ENCODE data around the gene GRID2IP. TPM values are rescaled to one million over a fixed set of nuclear protein-coding genes. Genes with fewer than 3 reads are reported as not detected.

Gene GRID2IP
- total RNA-seq, 1 donor from 2014 or later = 1.5 TPM

DNA sequence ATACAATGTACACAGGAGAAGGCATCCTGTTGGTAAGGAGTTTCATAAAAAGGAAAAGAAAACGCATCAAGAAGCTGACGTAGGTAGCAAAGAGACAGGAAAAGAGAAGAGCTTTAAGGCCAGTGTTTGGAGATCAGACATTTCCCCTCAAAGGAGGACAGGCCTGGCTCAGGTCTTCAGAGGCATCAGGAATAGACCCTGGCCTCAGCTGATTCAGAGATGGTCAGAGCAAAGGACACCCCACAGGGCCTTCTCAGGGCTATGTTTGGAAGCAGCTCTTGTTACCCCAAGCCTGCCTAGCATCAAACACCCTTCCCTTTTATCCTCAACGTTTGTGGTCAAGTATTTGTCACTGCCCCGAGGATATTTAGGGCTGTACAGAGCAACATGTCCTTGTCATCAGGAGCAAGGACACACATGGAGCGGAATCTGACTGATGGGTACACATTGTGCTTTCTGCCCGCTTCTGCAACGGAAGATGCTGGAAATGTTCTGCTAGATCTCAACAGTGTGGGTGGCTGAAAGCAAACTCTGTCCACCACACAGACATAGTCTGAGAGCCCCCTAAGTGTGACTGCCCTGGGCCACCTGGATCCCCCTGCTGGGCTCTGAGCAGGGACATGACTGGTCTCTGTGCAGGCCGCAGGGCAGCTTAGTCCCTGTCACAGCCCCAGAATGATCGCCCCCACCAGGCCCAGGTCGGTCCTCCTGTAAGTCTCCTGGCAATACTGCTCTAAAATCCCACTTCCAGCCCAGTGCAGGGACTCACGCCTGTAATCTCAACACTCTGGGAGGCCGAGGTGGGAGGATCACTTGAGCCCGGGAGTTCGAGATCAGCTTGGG, 25.0 kb upstream of the GRID2IP start:
- peak overlapping the region; percentile 71 for H3K27ac Mint-ChIP-seq
- no peak for DNase-seq (ENCODE audit: low spot score in 2 of 2, unreplicated experiment in 2 of 2)
- peaks cover 5% of the 10 kb centered on the region for H3K4me1 Mint-ChIP-seq
- peaks cover 4% of the 10 kb centered on the region for H3K27me3 Mint-ChIP-seq (ENCODE audit: low read depth)
- H3K4me3 Mint-ChIP-seq = peak overlapping the region; percentile 62
- TF ChIP-seq, protein P1, sequence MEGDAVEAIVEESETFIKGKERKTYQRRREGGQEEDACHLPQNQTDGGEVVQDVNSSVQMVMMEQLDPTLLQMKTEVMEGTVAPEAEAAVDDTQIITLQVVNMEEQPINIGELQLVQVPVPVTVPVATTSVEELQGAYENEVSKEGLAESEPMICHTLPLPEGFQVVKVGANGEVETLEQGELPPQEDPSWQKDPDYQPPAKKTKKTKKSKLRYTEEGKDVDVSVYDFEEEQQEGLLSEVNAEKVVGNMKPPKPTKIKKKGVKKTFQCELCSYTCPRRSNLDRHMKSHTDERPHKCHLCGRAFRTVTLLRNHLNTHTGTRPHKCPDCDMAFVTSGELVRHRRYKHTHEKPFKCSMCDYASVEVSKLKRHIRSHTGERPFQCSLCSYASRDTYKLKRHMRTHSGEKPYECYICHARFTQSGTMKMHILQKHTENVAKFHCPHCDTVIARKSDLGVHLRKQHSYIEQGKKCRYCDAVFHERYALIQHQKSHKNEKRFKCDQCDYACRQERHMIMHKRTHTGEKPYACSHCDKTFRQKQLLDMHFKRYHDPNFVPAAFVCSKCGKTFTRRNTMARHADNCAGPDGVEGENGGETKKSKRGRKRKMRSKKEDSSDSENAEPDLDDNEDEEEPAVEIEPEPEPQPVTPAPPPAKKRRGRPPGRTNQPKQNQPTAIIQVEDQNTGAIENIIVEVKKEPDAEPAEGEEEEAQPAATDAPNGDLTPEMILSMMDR (IDR thresholded peaks at IDR 0.05; ENCODE audit: unreplicated experiment) = no peak
- H3K9me3 Mint-ChIP-seq = no peaks in the 10 kb centered on the region
- H3K36me3 Mint-ChIP-seq = peaks cover 13% of the 10 kb centered on the region

DNA sequence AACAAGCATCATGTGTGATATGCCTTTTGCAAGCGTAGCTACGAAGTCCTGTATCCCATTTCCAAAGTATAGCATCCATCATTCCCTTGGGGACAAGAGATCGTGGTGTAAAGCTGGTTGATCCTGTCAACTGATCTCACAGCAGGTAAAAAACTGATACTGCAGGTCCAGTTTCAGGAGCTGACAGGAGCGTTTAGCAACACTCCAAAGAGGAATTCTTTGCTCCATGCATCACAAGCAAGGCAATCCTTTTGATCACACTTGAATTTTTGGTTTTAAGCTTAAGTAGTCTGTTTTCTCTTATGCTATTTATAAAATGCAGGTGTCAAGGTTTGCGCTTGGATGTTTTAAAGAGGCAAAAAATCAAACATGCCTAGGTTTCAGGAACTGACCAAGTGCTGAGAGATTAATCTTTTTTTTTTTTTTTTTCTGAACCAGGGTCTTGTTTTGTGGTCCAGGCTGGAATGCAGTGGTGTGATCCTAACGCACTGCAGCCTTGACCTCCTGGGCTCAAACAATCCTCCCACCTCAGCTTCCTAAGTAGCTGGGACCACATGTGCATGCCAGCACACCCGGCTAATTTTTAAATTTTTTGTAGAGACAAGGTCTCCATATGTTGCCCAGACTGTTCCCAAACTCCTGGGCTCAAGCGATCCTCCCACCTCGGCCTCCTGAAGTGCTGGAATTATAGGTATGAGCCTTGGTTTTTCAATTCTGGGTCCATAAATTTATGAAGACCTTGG, 24.2 kb upstream of the GRID2IP start:
- H3K4me3 Mint-ChIP-seq = peak overlapping the region; percentile 62

DNA sequence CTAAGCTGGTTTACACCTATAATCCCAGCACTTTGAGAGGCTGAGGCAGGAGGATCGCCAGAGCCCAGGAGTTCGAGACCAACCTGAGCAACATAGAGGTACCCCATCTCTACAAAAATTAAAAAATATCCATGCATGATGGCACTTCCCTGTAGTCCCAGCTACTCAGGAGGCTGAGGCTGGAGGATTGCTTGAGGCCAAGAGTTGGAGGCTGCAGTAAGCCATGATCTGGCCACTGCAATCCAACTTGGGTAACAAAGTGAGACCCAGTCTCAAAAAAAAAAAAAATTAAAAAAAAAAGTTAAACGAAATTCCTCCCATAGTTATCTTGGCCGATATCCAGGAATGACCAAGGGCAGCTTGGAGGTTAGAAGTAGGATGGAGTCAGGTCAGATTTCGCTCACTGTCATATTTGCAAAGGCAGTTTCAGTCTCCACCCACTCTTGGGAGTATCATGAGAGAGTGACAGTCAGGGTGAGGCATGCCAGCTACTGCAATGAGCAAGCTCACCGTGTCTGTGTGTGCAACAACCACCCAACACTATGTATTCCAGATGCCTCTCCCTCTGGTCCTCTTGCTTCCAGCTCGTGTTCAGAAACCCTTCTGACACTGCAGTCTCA, 20.0 kb upstream of the GRID2IP start:
- no peak overlapping the region for H3K27ac Mint-ChIP-seq
- H3K4me1 Mint-ChIP-seq = no peaks in the 10 kb centered on the region
- no peak for DNase-seq (ENCODE audit: low spot score in 2 of 2, unreplicated experiment in 2 of 2)
- TF ChIP-seq, protein P1 (IDR thresholded peaks at IDR 0.05; ENCODE audit: unreplicated experiment) = no peak
- H3K9me3 Mint-ChIP-seq = no peaks in the 10 kb centered on the region
- no peak overlapping the region for H3K4me3 Mint-ChIP-seq
- H3K36me3 Mint-ChIP-seq = no peaks in the 10 kb centered on the region
- peaks cover 4% of the 10 kb centered on the region for H3K27me3 Mint-ChIP-seq (ENCODE audit: low read depth)

More for the DNA sequence above, 24.2 kb upstream of the GRID2IP start:
- TF ChIP-seq, protein P1 (IDR thresholded peaks at IDR 0.05; ENCODE audit: unreplicated experiment) = no peak
- Mint-ChIP-seq H3K27ac (peak overlapping the region; percentile 71), H3K4me1 (peaks cover 5% of the 10 kb centered on the region), H3K36me3 (peaks cover 6% of the 10 kb centered on the region), H3K27me3 (ENCODE audit: low read depth) (peaks cover 4% of the 10 kb centered on the region), H3K9me3 (no peaks in the 10 kb centered on the region)
- no peak for DNase-seq (ENCODE audit: low spot score in 2 of 2, unreplicated experiment in 2 of 2)

DNA sequence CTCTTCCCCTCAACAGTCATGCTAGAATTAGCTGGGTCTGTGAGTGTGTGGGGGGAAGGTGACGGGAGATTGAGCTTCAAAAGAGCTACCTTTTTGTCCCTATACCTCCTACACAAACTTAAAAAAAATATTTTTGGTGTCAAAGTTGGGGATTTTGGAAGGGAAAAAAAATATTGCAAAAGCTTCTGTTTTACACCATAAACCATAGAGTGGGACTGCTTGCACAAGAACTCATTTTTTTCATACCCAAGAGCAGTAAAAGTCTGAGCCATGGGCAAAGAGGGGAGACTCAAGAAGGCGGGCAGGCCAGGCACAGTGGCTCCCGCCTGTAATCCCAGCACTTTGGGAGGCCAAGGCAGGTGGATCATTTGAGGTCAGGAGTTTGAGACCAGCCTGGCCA, 16.6 kb upstream of the GRID2IP start:
- H3K36me3 Mint-ChIP-seq = no peaks in the 10 kb centered on the region
- H3K9me3 Mint-ChIP-seq = no peaks in the 10 kb centered on the region
- no peak overlapping the region for H3K4me3 Mint-ChIP-seq
- TF ChIP-seq, protein P1 (IDR thresholded peaks at IDR 0.05; ENCODE audit: unreplicated experiment) = no peak
- H3K27me3 Mint-ChIP-seq (ENCODE audit: low read depth) = peaks cover 13% of the 10 kb centered on the region
- no peak for DNase-seq (ENCODE audit: low spot score in 2 of 2, unreplicated experiment in 2 of 2)
- no peaks in the 10 kb centered on the region for H3K4me1 Mint-ChIP-seq
- no peak overlapping the region for H3K27ac Mint-ChIP-seq

DNA sequence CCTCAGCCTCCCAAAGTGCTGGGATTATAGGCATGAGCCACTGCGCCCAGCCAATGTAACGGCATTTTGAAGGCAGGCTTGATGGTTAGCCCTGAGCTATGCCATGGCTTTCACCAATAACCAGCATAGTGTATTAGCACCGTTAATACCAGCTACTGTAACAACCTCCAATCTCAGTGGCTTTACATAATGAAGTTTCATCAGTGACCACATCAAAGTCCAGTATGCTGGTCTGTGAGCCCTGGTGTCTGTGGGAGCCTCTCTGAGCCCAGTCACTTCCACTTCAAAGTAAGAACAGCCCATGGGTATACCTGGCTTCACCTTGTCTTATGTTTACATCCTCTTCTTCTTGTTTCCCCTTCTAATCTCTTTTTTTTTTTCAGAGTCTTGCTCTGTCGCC, 14.4 kb upstream of the GRID2IP start:
- peaks cover 9% of the 10 kb centered on the region for H3K27me3 Mint-ChIP-seq (ENCODE audit: low read depth)
- H3K4me1 Mint-ChIP-seq = no peaks in the 10 kb centered on the region
- H3K4me3 Mint-ChIP-seq = no peak overlapping the region
- no peak for DNase-seq (ENCODE audit: low spot score in 2 of 2, unreplicated experiment in 2 of 2)
- TF ChIP-seq, protein P1 (IDR thresholded peaks at IDR 0.05; ENCODE audit: unreplicated experiment) = no peak
- H3K36me3 Mint-ChIP-seq = no peaks in the 10 kb centered on the region
- no peaks in the 10 kb centered on the region for H3K9me3 Mint-ChIP-seq
- no peak overlapping the region for H3K27ac Mint-ChIP-seq

Measured in mesothelial cell of epicardium (in vitro differentiated cells).